GM10847 (cell line): ENCODE data around the gene SRXN1.

Source experiments
- POLR2A ChIP-seq: IDR thresholded peaks from 2 replicates; pipeline ENCODE4 v1.6.1; 2011; ENCODE audit not compliant: insufficient read length; ENCODE audit errors: extremely low read depth

SRXN1 gene

DNA sequence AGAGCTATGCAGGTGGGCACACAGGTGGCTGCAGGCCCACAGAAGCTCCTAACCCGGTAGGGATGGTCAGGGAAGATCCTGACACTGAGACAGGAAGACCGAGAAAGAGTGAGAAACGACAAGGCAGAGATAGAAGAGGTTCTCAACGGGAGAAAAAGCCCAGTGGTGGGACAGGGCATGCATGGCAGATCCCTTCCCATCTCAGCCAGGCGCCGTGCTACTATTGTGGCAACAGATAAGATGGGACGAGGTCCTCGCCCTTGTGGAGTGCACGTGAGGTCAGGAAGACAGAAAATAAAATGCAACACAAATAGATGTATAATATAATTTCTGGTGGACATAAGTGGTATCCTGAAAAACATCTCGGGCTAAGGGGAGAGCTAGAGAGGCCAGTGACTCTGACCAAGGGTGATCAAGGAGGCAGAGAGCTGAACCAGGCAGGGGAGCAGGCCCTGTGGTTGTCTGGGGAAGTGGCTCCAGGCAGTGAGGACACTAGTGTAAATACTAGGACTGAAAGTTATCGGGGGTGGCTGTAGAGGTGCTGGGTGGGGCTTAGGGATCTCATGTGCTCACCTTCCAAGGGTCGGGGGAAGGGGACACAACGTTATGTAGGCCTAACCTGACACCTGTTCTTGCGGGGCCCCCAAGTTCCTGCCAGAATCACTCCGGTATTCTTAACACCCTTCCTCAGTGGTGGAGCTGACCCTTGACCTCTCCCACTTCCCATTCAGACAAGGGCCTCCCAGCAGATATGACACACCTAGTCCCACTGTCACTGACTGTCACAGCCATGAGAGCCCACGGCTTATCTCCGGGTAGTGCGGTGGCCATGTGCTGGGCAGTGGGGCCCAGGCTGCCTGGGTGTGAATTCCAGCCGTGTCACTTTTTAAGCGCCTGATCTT is 1.0 kb downstream of the SRXN1 start:
- no peak for TF ChIP-seq POLR2A

DNA sequence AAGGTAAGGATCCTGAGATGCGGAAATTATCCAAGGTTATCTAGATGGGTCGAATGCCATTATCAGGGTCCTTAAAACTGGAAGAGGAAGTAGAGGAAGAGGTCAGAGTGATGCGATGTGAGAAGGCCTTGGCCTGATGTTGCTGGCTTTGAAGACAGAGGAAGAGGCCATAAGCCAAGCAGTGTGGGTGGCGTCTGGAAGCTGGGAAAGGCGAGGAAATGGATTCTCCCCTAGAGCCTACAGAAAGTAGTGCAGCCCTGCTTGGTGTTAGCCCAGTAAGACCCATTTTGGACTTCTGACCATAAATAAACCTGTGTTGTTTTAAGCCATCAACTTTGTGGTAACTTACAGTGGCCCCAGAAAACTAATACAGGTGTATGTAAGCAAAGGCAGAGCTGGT is 2.0 kb downstream of the SRXN1 start:
- no peak for TF ChIP-seq POLR2A

DNA sequence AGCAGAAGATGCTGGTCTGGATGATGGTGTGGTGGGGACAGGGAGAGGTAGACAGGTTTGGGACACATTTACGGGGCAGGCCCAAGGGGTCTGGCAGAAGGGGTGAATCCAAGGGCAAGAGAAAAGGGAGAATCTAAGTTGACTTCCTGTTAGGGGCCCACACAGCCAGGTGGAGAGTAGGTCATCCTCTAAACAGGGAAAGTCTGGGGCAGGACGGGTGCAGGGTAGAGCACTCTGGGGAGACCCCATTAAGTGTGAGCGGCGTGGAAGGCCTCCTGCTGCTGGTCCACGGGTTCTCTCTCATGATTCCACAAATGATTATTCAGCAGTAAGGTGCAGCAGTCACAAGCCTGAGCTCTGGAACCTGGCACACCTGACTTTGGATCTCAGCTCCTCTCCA is 2.7 kb downstream of the SRXN1 start:
- no peak for TF ChIP-seq POLR2A

DNA sequence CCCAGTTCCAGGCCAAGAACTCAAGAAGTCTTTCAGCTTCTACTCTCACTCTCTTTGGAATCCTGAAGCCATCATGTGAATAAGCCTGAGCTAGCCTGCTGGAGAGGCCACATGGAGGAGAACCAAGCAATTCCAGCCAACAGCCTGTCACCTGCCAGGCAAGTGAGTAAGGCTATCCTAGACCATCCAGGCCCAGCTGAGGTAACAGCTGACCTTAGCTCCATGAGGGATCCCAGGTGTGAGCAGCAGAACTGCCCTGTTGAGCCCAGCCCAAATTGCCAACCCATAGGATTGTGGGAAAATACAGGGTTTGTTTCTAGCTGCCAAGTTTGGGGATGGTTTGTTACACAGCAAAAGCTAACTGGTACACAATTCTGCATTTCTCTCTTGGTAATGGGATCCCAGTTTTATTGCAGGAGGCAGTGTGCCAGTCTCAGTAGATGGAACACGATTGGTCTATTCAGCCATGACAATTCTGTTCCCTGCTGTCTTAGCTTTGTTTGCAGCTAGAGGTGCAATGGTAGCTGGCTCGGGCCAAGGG is 5.5 kb downstream of the SRXN1 start:
- TF ChIP-seq POLR2A: no peak

DNA sequence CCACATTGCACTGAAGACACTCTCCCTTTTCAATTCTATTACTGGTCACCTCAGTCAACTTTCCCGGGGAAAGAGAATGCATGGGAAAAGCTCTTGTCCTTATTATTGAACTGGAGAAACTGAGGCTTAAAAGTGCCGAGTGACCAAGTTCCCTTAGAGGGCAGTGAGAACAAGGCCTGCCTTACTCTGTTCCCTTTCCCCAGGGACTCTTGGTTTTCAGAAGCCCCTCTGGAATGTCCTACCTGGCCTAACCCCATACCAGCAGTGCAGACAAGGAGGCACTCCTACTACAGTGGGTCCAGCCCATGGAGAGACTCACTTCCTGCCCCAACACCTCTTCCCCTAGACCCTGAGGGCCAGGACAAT is 6.1 kb downstream of the SRXN1 start:
- no peak for TF ChIP-seq POLR2A

DNA sequence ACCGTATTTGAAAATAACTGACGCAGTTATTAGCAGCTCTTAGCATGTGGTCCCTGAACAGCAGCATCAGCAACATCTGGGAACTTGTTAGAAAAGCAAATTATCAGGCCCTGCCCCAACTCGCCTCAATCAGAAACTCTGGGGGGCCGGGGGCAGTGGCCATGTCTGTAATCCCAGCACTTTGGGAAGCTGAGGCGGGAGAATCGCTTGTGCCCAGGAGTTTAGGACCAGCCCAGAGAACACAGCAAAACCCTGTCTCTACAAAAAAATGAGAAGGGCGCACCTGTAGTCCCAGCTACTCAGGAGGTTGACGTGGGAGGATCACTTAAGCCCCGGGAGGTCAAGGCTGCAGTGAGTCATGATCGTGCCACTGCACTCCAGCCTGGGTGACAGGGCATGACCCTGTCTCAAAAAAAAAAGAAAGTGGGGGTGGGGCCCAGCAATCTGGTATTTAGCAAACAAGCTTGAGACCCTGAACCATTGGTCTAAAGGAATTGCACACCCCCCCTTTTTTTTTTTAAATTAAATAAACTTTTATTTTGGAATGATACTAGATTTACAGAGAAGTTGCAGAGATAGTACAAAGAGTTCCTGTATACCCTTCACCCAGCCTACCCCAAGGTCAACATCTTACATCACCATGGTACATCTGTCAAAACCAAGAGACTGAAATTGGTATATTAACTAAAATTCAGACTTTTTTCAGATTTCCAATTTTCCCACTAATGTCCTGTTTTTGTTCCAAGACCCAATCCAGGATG is 6.7 kb downstream of the SRXN1 start:
- TF ChIP-seq POLR2A: no peak

DNA sequence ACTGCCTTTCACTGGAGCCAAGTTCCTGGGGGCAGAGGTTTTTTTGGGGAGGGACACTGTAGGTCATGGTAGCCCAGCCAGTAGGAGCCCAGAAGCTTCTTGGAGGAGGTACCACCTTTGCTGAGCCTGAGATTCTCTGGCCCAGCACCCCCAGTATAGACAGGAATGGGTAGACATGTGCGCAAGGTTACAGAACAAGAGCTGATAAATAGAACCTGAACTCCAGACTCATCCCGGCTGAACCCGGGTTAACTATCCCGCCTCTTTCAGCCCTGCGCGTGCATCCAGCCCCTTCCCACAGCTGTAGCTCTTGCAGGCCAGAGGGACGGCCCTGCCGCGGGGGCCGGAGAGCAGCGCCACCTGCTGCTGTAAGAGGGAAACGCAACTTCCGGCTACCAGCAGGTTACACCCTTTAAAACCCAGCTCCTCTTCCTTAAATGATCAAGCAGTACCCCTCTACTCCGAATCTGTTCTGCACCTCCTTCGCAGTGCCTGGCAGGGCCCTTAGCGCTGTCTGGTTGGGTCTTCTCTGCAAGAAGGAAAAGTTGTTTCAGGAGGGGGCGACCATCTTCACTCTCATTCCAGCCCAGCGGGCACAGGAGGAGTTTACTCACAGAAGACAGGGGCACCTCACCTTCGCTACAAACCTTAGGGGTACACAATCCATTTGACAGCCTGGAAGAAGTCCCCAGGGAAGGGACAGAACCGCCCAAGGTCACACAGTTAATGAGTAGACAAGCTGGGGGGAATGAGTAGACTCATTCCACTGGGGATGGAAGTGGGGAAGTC is 7.5 kb downstream of the SRXN1 start:
- no peak for TF ChIP-seq POLR2A

DNA sequence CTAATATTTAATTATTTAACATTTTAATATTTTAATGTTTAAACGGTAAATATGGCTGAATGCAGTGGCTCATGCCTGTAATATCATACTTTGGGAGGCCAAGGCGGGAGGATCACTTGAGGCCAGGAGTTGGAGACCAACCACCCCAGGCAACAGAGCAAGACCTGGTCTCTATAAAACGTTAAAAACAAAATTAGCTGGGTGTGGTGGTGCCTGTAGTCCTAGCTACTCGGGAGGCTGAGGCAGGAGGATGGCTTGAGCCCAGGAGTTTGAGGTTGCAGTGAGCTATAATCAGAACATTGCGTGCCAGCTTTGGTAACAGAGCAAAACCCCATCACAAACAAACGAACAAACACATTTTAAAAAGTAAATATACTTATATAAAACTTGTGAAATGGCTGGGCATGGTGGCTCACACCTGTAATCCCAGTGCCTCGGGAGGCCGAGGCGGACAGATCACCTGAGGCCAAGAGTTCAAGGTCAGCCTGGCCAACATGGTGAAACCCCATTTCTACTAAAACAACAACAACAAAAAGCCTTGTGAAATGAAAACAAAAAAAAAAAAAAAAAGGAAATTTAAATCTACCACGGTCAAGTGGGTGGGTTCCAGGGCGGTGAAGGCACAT is 8.2 kb downstream of the SRXN1 start:
- no peak for TF ChIP-seq POLR2A

DNA sequence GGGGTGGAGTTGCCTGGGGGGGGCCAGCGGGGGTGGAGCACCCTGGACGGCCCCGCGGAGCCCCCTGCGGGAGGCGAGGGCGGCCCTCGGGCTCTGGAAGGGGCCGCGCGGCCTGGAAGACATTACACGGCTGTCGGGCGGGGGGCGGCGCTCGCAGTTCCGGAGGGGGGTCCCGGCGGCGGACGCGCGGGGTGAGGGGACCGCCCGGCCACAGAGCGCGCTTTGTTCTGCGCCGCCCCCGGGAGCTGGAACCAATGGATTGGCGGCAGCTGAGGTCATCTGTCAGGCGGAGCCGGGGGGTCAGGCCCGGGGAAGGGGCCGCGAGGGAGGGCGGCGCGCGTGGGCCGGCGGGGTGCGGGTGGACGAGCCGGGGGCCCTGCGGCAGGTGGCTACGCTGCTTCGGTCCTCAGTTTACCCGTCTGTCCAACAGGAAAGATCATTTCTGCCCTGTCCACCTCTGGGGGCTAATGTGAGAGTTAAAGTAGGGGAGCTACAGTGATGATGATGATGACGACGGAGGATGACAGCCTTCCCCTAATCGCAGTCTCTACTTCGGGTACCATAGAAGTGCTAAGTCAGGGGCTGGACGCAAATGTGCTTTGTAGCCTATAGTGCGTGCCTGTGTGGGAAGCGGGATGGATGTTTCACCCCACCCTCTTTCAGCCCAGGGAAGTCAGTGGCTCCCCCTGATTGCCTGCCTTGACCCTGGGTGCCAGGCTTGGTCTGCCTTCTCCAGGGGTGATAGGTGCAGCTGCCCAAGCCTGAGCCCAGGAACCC is 10.4 kb downstream of the SRXN1 start:
- TF ChIP-seq POLR2A: no peak

DNA sequence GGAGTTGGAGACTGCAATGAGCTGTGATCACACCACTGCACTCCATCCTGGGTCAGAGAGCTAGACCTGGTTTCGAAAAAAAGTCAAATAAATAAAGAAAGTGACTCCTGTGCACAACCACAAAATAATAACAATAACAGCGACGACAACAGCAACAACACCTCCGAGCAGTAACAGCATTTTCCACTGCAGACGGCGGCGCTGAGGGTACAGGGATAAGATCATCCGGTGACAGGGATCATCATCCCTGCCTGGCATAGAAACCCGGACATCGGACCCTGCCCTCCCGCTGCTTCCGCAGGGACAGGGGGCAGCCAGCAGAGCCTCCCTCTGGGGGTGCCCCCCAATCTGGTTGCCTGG is 11.5 kb downstream of the SRXN1 start:
- TF ChIP-seq POLR2A: no peak

DNA sequence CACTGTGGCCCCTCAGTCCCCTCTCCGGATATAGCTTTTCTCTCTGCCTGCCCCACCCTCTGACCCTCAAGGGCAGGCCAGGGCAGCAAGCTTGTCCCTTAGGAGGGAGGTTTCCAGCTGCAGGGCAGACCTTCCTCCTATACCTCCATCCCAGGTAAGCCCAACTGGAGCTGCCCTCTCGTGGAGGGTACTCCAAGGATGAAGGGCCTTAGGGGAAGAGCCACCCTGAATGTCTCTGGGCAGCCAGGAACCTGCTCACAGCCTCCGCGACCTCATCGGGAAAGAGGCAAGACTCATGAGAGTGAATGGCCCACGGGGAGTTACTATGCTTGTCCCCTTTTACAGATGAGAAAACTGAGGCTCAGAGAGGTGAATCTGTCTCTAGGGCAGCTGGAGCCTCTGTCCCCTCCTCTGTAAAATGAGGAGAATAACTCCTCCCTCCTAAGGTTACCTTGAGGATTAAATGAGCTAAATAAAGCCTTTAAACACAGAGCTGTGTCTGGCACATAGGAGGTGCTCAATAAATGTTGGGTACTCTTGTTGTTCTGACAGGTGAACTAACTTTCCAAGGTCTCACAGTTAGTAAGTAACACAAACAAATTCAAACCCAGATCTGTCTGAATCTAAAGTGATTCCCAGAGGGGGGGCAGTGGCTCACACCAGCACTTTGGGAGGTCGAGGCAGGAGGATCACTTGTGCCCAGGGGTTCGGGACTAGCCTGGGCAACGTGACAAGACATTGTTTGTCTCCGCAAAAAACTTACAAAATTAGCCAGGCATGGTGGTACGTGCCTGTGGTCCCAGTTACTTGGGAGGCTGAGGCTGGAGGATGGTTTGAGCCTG is 12.1 kb downstream of the SRXN1 start:
- no peak for TF ChIP-seq POLR2A

DNA sequence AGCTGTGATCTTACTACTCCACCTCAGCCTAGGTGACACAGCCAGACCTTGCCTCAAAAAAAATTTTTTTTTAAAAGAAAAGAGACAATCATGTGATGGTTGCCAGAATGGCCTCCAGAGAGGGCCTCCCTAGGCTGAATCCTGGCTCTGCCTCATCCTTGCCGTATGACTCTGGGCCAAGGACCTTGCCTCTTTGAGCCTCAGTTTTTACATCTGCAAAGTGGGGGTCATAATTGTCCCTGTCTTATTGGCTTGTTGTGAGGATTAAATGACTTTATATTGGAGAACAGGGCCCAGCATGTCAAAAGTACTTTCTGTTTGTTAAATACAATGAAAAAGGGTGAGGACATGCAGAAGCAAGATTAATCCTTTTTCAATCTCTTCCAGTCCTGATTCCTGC is 14.4 kb downstream of the SRXN1 start:
- TF ChIP-seq POLR2A: no peak

DNA sequence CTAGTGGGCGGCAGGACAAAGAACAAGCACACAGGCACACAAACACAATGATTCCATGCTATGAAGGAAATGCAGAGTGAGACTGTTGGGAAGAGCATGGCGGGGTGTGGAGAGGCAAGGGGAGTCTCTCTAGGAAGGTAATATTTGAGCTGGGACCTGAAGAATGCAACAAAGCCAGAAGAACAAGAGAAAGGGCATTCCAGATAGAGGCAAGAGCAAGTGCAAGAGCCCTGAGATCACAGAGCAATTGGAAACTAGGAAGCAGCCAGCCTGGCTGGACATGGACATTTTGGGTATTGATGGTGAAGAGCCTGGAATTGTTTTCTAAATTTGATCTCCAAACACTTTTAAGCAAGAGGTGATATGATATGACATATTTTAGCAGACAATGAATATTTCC is 15.4 kb downstream of the SRXN1 start:
- TF ChIP-seq POLR2A: no peak
